Right lobe of liver (tissue), 4 donors: ENCODE results near the gene TGFB1I1.

Source experiments
- POLR2A ChIP-seq: fragments of 450-650 bp; IDR thresholded peaks from one replicate; pipeline ENCODE4 v1.6.1; 2017; ENCODE audit warnings: antibody characterized with exemption, mild to moderate bottlenecking
- TF ChIP-seq, protein P1 (sequence below), 4 donors: fragments of 200-600 bp in 3 of 4; fragments of 450-650 bp in 1 of 4; IDR thresholded peaks; one replicate each; pipeline versions ENCODE4 v1.5.1 to v1.8.0; 2016 to 2022; ENCODE audit warnings: antibody characterized with exemption in 4 of 4, mild to moderate bottlenecking in 2 of 4
- donor health status: DM: no; HTN: no; CAD: no.
- donor health status: DM: no; HTN: no; CAD: no.
- donor health status: DM: no; HTN: yes; CAD: no.

DNA sequence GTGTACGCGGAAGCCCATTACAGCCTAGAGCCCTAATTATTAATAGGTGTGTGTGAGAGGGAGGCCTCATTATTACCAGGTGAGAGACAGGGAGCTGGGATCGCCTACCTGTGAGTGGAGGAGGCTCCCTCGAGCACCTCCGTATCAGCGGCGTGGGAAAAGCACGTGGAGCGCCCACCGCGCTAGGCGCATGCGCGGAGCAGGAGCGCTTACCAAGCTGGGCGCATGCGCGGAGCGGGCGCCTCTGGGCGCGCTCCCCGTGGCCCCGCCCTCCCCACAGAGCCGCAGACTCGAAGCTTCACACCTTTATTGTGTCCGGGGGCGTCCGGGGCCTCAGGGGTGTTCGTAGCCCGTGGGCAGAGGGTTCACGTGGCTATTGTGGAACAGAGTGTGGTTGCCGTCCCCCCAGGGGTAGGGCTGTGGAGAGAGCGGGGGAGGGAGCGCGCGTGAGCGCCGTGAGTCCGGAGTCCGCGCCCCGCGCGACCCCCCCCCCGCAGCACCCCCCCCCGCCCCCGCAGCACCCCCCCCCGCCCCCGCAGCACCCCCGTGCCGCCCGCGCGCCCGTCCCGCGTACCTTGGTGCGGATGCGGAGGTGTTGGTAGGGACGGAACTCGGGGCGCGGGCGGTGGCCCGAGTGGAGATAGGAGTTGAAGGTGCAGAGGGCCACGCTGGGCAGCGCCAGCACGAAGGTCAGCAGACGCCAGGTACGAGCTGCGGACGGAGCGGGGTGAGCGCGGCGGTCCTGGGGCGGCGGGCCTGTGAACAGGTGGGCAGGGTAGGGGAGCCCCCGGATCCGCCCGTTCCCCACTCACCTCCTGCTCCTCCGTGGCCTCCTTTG is 44.3 kb upstream of the TGFB1I1 start:
- TF ChIP-seq, protein P1, sequence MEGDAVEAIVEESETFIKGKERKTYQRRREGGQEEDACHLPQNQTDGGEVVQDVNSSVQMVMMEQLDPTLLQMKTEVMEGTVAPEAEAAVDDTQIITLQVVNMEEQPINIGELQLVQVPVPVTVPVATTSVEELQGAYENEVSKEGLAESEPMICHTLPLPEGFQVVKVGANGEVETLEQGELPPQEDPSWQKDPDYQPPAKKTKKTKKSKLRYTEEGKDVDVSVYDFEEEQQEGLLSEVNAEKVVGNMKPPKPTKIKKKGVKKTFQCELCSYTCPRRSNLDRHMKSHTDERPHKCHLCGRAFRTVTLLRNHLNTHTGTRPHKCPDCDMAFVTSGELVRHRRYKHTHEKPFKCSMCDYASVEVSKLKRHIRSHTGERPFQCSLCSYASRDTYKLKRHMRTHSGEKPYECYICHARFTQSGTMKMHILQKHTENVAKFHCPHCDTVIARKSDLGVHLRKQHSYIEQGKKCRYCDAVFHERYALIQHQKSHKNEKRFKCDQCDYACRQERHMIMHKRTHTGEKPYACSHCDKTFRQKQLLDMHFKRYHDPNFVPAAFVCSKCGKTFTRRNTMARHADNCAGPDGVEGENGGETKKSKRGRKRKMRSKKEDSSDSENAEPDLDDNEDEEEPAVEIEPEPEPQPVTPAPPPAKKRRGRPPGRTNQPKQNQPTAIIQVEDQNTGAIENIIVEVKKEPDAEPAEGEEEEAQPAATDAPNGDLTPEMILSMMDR (IDR thresholded peaks at IDR 0.05): no peak
- no peak for TF ChIP-seq POLR2A
